ENCODE measurements around the gene POLDIP2. TPM values are rescaled to one million over a fixed set of nuclear protein-coding genes. Genes with fewer than 3 reads are reported as not detected.
A peak's percentile ranks its signal among the peaks of the same experiment; 100 is the strongest.

Gene POLDIP2
- total and polyA plus RNA-seq, 10 of the 15 experiments (the other 5 are each of a cell fraction or from before 2014, with no cell fraction given): 22.8 to 196 (median 121) TPM

DNA sequence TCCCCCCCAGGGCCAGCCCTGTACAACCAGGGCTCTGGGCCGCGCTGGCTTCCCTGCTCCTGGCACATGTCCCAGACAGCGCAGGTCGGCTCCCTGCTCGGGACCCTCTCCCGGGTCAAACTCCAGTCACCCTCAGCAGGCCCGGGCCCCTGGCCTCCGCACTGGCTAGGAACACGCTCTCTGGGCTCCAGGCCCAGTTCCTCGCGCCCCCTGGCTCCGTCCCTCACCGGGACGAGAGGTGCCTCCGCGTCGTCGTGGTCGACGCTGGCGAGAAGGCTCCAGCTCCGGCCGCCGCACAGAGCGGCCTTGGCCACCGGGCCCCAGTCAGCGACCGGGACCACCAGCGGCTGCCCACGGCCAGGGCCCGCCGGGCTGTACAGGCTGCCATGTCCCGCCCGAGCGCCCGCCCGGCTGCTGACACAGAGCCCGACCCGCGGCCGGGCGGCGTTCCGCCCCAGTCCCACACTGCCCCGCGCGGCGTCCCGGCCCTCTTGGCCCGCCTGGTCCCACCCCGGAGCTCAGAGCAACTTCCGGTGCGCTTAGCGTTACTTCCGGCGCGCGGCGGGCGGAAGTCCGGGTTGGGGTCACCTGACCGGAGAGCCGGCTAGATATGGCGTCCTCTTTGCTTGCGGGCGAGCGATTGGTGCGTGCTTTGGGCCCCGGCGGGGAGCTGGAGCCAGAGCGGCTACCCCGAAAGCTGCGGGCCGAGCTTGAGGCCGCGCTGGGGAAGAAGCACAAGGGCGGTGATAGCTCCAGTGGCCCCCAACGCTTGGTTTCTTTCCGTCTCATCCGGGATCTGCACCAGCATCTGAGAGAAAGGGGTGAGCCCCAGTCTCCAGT lies at the start of gene POLDIP2 (continued):
- TF ChIP-seq, protein P1, sequence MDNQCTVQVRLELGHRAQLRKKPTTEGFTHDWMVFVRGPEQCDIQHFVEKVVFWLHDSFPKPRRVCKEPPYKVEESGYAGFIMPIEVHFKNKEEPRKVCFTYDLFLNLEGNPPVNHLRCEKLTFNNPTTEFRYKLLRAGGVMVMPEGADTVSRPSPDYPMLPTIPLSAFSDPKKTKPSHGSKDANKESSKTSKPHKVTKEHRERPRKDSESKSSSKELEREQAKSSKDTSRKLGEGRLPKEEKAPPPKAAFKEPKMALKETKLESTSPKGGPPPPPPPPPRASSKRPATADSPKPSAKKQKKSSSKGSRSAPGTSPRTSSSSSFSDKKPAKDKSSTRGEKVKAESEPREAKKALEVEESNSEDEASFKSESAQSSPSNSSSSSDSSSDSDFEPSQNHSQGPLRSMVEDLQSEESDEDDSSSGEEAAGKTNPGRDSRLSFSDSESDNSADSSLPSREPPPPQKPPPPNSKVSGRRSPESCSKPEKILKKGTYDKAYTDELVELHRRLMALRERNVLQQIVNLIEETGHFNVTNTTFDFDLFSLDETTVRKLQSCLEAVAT (IDR thresholded peaks at IDR 0.05): 0 out of 2 replicates have a peak, but pooled peaks have one; percentile 35
- TF ChIP-seq, protein P2, sequence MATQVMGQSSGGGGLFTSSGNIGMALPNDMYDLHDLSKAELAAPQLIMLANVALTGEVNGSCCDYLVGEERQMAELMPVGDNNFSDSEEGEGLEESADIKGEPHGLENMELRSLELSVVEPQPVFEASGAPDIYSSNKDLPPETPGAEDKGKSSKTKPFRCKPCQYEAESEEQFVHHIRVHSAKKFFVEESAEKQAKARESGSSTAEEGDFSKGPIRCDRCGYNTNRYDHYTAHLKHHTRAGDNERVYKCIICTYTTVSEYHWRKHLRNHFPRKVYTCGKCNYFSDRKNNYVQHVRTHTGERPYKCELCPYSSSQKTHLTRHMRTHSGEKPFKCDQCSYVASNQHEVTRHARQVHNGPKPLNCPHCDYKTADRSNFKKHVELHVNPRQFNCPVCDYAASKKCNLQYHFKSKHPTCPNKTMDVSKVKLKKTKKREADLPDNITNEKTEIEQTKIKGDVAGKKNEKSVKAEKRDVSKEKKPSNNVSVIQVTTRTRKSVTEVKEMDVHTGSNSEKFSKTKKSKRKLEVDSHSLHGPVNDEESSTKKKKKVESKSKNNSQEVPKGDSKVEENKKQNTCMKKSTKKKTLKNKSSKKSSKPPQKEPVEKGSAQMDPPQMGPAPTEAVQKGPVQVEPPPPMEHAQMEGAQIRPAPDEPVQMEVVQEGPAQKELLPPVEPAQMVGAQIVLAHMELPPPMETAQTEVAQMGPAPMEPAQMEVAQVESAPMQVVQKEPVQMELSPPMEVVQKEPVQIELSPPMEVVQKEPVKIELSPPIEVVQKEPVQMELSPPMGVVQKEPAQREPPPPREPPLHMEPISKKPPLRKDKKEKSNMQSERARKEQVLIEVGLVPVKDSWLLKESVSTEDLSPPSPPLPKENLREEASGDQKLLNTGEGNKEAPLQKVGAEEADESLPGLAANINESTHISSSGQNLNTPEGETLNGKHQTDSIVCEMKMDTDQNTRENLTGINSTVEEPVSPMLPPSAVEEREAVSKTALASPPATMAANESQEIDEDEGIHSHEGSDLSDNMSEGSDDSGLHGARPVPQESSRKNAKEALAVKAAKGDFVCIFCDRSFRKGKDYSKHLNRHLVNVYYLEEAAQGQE (IDR thresholded peaks at IDR 0.05; ENCODE audit: low read depth, low read length): no peak
- TF ChIP-seq CTCF (IDR thresholded peaks at IDR 0.05 in 2 of 3, conservative IDR thresholded peaks at IDR 0.05 in 1 of 3; ENCODE audit: control insufficient read depth in 2 of 3, extremely low read depth in 1 of 3, insufficient read depth in 1 of 3, low read depth in 3 of 3, low read length in 3 of 3): no peak
- TF ChIP-seq ZNF592 (IDR thresholded peaks at IDR 0.05): peak; percentile 56; the same call in 1 of the 2 replicates
- TF ChIP-seq SPI1 (IDR thresholded peaks at IDR 0.05; ENCODE audit: borderline replicate concordance, insufficient read depth, low read depth, low read length): peak; percentile 56
- peak; percentile 12; the same call in 1 of the 2 replicates for TF ChIP-seq SREBF1 (IDR thresholded peaks at IDR 0.05; ENCODE audit: low read length)
- TF ChIP-seq SREBF2 (IDR thresholded peaks at IDR 0.05; ENCODE audit: low read length): peak; percentile 69
- TF ChIP-seq, protein P3, sequence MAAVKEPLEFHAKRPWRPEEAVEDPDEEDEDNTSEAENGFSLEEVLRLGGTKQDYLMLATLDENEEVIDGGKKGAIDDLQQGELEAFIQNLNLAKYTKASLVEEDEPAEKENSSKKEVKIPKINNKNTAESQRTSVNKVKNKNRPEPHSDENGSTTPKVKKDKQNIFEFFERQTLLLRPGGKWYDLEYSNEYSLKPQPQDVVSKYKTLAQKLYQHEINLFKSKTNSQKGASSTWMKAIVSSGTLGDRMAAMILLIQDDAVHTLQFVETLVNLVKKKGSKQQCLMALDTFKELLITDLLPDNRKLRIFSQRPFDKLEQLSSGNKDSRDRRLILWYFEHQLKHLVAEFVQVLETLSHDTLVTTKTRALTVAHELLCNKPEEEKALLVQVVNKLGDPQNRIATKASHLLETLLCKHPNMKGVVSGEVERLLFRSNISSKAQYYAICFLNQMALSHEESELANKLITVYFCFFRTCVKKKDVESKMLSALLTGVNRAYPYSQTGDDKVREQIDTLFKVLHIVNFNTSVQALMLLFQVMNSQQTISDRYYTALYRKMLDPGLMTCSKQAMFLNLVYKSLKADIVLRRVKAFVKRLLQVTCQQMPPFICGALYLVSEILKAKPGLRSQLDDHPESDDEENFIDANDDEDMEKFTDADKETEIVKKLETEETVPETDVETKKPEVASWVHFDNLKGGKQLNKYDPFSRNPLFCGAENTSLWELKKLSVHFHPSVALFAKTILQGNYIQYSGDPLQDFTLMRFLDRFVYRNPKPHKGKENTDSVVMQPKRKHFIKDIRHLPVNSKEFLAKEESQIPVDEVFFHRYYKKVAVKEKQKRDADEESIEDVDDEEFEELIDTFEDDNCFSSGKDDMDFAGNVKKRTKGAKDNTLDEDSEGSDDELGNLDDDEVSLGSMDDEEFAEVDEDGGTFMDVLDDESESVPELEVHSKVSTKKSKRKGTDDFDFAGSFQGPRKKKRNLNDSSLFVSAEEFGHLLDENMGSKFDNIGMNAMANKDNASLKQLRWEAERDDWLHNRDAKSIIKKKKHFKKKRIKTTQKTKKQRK (IDR thresholded peaks at IDR 0.05; ENCODE audit: low read depth, low read length): no peak
- peak; percentile 44; the same call in 1 of the 2 replicates for TF ChIP-seq TBL1XR1 (IDR thresholded peaks at IDR 0.05; ENCODE audit: low read depth, low read length)
- TF ChIP-seq, protein P4, sequence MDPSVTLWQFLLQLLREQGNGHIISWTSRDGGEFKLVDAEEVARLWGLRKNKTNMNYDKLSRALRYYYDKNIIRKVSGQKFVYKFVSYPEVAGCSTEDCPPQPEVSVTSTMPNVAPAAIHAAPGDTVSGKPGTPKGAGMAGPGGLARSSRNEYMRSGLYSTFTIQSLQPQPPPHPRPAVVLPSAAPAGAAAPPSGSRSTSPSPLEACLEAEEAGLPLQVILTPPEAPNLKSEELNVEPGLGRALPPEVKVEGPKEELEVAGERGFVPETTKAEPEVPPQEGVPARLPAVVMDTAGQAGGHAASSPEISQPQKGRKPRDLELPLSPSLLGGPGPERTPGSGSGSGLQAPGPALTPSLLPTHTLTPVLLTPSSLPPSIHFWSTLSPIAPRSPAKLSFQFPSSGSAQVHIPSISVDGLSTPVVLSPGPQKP (IDR thresholded peaks at IDR 0.05; ENCODE audit: low read depth, low read length): peak; percentile 97
- peak; percentile 69; the same call in 1 of the 2 replicates for TF ChIP-seq TARDBP (IDR thresholded peaks at IDR 0.05; ENCODE audit: borderline replicate concordance)

Measured in GM12878 (cell line).